Activated CD8-positive, alpha-beta memory T cell treated with anti-CD3 and anti-CD28 coated beads, Interleukin-2, amount 50 U/mL, for 1 hour (primary cell): ENCODE measurements around the gene CHCHD10.

Experiments used
- DNase-seq: peaks from one replicate; pipeline ENCODE4 v3.0.0-alpha.2; 2020; ENCODE audit errors: extremely low read depth

Gene CHCHD10

DNA sequence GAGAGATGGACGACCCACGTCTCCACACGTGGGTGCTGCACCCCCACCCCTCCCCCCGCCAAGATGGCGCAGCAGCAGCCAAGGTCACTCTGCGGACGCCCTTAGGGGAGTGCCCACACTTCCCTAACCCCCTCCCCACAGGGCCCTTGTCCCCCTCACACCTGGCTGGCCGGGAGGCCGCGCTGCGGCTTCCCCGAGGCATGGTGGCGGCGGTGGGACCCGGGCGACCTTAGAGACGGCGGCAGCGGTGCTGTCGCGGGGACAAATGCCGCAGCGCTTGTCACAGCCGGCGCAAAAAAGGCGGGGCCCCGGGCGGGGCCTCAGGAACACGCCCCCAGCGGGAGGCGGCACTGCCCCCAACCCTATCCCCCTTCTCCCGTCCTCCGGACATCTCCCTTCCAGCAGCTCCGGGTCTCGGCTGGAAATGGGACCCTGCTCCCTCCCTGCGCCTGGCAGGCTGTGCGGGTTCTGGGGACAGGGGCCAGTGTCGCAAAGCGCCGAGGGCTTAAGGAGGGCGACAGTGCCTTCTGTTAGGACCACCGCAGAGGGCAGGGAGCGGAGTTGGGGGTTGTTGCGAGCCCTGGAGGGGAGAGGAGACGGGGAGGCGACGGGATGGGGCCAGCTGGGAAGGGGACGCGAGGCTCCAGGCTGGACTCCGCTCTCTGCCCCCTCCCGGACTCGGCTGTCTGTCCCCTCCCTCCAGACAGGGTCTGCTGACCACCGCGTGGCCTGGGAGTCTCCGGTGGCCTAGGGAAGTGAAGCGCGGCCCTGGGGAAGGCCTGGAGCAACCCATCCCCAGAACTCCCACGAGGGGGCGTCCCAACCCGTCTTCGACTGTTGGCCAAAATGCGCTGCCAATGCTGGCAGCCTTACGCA is at the start of gene CHCHD10:
CHCHD10 (minus strand) TSS at position 300 of the 876 bp plus-strand sequence; CDS start at position 202, 98 bp downstream.
- DNase-seq = no peak

DNA sequence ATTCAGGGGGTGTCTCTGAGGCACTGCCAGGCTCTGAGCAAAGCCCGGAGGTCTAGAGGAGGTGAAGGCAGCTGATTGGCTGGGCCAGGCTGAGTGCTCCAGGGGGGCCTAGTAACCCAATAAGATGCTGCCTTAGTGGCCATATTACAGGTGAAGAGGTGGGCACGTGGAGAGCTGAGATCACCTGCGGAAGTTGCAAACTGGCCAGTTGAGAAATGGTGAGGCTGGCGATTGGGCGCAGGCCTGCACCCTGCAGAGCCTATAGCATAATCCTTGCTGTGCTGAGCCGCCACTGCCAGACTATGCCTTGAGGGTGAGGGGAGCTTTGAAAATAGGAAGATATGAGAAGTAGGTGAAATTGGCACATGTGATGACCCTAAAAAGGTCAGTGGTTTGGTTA is 49.4 kb upstream of the CHCHD10 start:
- no peak for DNase-seq

DNA sequence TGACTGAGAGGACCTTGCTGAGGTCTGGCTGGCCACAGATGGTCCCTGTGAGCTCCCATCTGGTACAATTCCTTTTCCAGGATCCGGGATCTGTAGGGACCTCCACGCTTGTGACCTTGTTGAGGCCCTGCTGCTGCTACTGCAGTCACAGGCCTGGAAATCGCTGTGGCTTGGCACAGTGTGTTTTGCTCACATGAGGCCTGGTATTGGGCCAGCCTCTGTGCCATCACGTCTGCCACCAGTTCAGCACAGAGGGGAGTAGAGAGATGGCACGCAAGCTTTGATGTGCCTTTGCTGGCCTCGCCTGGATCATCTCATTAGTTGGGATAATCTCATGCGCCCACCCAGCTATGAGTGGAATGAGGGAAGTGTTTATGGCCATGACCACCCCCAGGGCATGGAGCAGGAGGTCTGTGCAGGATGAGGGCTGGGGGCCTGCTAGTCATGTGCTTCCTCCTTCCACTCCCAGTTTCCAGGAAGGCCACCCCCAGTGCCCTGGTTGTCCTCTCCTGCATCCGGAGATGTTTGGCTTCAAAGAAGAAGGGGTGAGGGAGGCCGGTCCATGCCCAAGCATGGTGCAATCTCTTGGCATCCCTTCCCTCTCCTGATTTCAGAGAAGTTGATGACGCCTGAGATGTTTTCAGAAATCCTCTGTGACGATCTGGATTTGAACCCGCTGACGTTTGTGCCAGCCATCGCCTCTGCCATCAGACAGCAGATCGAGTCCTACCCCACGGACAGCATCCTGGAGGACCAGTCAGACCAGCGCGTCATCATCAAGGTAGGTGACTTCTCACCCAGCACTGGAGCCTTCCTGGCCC is 48.6 kb upstream of the CHCHD10 start:
- no peak for DNase-seq

DNA sequence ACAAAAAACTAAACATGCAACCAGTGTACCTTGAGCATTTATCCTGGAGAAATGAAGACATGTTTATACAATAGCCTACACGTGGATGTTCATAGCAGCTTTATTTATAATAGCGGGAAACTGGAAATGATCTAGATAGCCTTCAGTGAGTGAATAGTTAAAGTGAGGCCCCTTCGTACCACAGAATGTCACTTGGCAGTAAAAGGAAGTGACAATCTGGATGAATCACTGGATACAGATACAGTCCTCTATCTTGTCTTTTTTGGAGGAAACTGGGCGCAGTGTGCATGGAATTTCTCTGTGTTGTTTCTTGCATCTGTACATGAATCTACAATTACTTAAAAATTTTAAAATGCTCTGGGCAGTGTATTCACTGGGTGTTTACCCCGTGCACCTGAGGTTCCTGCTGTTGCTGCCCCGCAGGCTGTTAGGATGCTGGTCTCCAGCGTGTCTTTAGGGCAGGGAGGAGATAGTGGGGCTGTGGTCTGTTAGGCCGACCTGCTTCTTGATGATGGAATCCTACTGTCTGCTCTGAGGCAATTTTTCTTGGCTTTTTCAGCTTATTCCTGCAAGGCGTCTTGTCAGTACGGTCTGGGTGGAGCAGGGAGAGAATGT is 47.9 kb upstream of the CHCHD10 start:
- no peak for DNase-seq

GRCh38 chr22:23812378-23812777 is 44.6 kb upstream of the CHCHD10 start:
- DNase-seq = no peak

DNA sequence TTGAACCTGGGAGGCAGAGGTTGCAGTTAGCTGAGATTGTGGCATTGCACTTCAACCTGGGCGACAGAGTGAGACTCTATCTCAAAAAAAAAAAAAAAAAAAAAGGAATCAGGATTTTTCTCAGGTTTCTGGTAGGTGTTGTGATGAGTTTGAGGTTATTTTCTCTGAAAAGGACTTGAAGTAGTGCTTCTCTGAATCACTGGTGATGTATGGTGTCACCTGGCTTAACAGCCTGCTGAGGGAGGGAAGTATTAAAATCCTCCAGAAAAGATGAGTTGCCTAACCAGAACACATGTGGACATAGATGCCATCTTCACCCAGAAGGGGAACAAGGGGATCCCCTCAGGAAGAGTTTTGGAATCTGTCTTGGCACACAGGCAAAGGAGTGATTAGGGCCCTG is 39.1 kb upstream of the CHCHD10 start:
- no peak for DNase-seq

DNA sequence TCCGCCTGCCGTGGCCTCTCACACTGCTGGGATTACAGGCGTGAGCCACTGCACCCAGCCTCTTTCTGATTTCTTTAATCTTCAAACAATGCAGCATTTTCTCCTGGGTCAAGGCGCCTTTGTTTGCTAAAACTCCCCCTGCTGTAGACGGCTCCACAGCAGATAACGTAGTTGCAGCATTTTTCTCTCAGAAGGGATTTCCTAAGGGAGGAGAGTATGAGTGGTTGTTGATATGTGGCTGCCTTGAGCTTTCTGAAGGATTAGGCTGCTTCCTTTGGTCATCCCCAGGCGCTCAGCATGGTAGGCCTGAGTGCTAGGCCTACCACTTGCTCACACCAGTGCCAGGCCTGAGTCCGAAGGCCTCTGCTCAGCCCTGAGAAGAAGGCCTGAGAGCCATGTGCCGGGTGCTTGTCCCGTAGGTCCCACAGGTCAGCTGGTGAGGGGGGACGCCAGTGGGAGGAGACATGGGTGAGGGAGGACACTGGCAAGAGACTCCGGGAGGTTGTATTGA is 37.1 kb upstream of the CHCHD10 start:
- no peak for DNase-seq

- DNase-seq = no peak
These were observed 35.4 kb upstream of the CHCHD10 start for GRCh38 chr22:23803001-23803819.

- no peak for DNase-seq
These were observed 34.2 kb upstream of the CHCHD10 start for GRCh38 chr22:23801886-23802377.

GRCh38 chr22:23801238-23801821 is 33.6 kb upstream of the CHCHD10 start:
- DNase-seq = no peak

- no peak for DNase-seq
These were observed 32.8 kb upstream of the CHCHD10 start for GRCh38 chr22:23800297-23801237.

GRCh38 chr22:23796461-23796860 is 28.7 kb upstream of the CHCHD10 start:
- no peak for DNase-seq

DNA sequence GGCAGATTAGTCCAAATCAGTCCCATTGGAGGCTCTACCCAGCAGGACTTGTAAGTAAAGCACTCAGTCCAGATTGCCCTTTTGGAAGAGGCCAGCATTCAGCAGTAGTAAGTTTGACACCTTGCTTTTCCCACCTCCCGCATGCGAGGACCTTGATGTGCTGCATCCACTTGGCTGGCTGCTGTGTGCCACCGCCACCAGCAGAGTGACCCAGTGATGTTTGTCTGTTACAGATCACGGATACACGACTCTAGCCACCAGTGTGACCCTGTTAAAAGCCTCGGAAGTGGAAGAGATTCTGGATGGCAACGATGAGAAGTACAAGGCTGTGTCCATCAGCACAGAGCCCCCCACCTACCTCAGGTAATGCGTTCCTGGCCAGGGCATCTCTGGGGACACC is 25.6 kb upstream of the CHCHD10 start:
- no peak for DNase-seq

DNA sequence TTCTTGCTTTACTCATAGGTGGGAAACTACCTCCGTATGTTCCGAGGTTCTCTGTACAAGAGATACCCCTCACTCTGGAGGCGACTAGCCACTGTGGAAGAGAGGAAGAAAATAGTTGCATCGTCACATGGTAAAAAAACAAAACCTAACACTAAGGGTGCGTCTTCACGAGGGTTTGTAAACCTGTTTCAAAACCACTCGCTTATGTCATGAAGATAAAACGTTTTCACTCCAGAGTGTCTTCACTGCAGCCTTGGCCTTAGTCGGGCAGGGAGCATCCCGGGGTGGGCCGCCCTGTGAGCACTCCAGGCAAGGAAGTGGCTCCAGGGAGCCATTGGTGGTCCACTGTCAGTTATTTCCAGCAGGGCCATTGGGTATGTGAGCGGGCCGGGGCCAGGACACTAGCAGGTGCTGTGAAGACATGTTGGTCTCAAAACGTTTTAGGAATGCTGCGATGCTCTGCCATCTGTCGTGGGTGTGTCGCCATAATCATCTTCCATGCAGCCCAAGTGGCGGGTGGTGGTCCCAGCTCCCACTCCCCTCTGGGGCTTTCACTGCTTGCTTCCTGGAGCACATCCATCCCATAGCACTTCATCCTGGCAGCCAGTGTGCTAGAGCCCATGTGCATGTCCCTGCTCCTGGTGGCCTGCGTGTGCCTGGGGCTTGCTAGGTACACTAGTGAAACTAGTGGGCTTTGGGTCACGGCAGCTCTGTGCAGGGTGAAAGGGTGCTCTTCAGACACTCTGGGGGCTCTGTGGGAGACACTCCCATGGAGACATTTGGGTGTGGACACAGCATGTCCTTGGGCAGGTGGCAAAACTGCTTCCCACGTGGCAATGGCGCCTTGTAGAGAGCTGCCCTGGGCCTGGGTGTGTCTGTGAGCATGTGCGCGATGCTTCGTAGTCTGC is 24.2 kb upstream of the CHCHD10 start:
- no peak for DNase-seq

DNA sequence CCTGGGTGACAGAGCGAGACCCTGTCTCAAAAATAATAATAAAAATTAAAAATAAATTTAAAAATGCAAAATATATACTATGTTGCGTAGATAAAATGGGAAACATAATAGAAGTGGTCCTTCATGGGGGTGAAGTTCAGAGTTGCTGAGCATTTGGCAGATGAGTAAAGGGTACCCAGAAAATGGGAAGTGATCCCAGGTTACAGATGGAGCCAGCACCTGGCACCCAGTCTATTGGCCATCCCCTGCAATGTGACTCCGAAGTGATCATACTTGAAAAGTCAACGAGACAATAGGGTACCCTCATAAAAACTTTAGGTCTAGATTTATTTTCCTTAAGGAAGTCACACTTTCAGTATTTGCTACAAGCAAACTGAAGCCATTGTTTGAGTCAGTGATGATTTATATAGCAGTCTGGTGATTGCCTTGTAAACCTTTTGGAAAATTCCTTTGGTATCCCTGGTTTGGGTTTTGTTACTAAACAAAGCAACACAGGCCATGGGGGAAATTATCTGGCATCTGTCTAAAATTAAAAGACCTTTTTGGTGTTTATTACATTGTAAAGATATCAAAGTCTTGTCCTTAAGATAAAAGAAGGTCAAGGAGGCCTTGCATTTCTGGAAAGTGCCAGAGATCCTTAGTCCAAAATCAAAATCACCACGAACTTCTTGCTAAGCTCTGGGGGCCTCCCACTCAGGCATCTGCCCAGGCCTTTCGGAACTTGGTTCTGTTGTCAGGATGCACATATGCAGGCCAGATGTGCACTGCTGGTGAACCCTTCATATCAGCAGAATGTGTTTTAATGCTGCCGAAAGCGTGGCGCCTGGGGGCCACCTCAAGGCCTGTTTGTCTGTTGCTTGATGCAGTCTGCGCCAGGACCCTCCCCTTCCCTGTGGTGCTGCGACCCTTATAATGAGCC is 23.3 kb upstream of the CHCHD10 start:
- no peak for DNase-seq

DNA sequence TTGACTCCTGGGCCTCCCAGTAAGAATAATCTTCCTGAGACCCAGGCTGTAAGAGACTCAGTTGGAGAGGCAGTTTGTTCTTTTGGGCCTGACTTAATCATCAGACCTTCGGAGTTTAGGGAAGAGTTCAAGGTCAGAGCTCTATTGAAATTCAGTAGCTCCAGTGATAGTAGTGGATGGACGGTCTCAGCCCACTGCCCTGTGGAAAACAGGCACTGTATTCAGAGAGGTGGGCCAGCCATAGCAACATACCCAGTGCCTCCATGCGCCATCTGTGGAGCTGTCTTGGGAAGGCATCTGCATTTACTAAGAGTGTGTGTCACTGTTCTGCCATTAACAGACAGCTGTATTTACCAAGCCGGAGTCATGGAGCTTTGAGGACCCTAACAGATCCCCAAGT is 21.9 kb upstream of the CHCHD10 start:
- no peak for DNase-seq

DNA sequence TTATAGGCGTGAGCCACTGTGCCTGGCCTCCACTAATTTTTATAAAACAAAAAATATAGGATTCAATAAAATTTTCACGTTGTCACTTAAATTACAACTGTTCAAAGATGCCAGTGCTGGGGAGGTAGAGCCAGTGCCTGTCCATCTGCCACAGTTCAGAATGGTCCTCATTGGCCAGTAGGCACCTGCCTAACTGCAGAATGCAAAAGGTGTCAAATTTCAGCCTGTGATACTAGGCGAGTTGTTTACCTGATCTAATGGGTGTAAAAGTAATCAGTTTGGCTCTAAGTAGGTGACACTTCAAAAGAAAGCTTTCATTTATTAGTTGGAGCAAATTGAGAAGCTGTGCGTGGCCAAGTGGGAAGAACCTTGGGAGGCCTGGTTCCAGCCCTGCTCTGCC is 21.3 kb upstream of the CHCHD10 start:
- DNase-seq = no peak

- no peak for DNase-seq
These were observed 20.1 kb upstream of the CHCHD10 start for GRCh38 chr22:23787910-23788309.
